ENCODE data around the gene IPO9. TPM values are rescaled to one million over a fixed set of nuclear protein-coding genes. Genes with fewer than 3 reads are reported as not detected.

The IPO9 gene
- total RNA-seq, 1 experiment from 2014 or later, result 106 TPM

- in situ Hi-C loops (cut with HindIII; ENCODE audit: low pct_unique_long_range_greater_than_20kb, low sequenced_read_pairs) (no loop called here), intact Hi-C loops (cut with micrococcal nuclease; ENCODE audit: unreplicated experiment) (loop anchor here (10.0 kb wide), 1 partner anchor 244 kb away; no protein-coding TSS in a partner anchor)
- no peaks in the 10 kb centered on the region for H3K4me1 ChIP-seq (ENCODE audit: control insufficient read depth, insufficient read depth, low read length)
- CTCF ChIA-PET, result no interaction called here
- ATAC-seq (no peak), DNase-seq (ENCODE audit: low read depth, low spot score) (no peak)
- peaks cover 41% of the 10 kb centered on the region for H3K36me3 ChIP-seq (ENCODE audit: control insufficient read depth, insufficient read depth, low read length)
- TF ChIP-seq, protein P1, sequence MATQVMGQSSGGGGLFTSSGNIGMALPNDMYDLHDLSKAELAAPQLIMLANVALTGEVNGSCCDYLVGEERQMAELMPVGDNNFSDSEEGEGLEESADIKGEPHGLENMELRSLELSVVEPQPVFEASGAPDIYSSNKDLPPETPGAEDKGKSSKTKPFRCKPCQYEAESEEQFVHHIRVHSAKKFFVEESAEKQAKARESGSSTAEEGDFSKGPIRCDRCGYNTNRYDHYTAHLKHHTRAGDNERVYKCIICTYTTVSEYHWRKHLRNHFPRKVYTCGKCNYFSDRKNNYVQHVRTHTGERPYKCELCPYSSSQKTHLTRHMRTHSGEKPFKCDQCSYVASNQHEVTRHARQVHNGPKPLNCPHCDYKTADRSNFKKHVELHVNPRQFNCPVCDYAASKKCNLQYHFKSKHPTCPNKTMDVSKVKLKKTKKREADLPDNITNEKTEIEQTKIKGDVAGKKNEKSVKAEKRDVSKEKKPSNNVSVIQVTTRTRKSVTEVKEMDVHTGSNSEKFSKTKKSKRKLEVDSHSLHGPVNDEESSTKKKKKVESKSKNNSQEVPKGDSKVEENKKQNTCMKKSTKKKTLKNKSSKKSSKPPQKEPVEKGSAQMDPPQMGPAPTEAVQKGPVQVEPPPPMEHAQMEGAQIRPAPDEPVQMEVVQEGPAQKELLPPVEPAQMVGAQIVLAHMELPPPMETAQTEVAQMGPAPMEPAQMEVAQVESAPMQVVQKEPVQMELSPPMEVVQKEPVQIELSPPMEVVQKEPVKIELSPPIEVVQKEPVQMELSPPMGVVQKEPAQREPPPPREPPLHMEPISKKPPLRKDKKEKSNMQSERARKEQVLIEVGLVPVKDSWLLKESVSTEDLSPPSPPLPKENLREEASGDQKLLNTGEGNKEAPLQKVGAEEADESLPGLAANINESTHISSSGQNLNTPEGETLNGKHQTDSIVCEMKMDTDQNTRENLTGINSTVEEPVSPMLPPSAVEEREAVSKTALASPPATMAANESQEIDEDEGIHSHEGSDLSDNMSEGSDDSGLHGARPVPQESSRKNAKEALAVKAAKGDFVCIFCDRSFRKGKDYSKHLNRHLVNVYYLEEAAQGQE (IDR thresholded peaks at IDR 0.05; ENCODE audit: insufficient read depth in 1 of 2, low read depth in 2 of 2, low read length in 1 of 2), result no peak
- no peak for TF ChIP-seq POLR2AphosphoS5 (IDR thresholded peaks at IDR 0.05; ENCODE audit: low read depth, low read length)
- no peak overlapping the region for H3K27ac ChIP-seq (ENCODE audit: low read length)
- no TSS peak for BruUV-seq (replicated peaks)
- no peaks in the 10 kb centered on the region for H3K9me3 ChIP-seq (ENCODE audit: control insufficient read depth, insufficient read depth, low read depth, low read length)
- POLR2A ChIA-PET, result no interaction called here
- H3K4me3 ChIP-seq (ENCODE audit: low read depth in 2 of 2, low read length in 2 of 2), result no peak overlapping the region
- no peaks in the 10 kb centered on the region for H3K27me3 ChIP-seq (ENCODE audit: control insufficient read depth, insufficient read depth, low read length)
Observed at GRCh38 chr1:201870397-201870796, 41.4 kb downstream of the IPO9 start.

DNA sequence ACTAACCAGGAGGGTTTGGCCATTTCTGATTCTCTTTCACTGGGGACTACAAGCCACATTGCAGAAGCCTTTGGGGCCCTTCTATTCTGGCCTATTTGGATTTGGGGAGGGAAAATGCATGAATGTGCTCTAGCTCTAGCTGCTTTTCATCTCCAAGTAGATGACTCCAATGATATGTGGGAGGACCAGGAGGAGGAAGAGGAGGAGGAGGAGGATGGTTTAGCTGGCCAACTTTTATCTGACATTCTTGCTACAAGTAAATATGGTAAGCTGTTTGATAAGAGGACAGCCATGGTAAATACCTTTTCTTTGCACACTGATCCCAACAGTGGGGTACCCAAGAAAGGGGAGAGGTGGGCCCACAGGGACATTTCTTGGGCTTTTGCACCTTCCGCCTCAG lies 45.7 kb downstream of the IPO9 start:
- POLR2A ChIA-PET, result no interaction called here
- Histone ChIP-seq H3K9me3 (ENCODE audit: control insufficient read depth, insufficient read depth, low read depth, low read length) (no peaks in the 10 kb centered on the region), H3K36me3 (ENCODE audit: control insufficient read depth, insufficient read depth, low read length) (peaks cover 17% of the 10 kb centered on the region), H3K4me1 (ENCODE audit: control insufficient read depth, insufficient read depth, low read length) (no peaks in the 10 kb centered on the region), H3K27me3 (ENCODE audit: control insufficient read depth, insufficient read depth, low read length) (no peaks in the 10 kb centered on the region), H3K27ac (ENCODE audit: low read length) (no peak overlapping the region), H3K4me3 (ENCODE audit: low read depth in 2 of 2, low read length in 2 of 2) (no peak overlapping the region)
- CTCF ChIA-PET, result interaction anchor here (0.5 kb wide), 1 partner anchor 46 kb away, joined by 4 read pairs; no protein-coding TSS in a partner anchor
- in situ Hi-C loops (cut with HindIII; ENCODE audit: low pct_unique_long_range_greater_than_20kb, low sequenced_read_pairs) (no loop called here), intact Hi-C loops (cut with micrococcal nuclease; ENCODE audit: unreplicated experiment) (loop anchor here (10.0 kb wide), 1 partner anchor 240 kb away; no protein-coding TSS in a partner anchor)
- BruUV-seq (replicated peaks), result no TSS peak
- ATAC-seq (no peak), DNase-seq (ENCODE audit: low read depth, low spot score) (no peak)
- TF ChIP-seq SIN3A (IDR thresholded peaks at IDR 0.05; ENCODE audit: borderline replicate concordance, insufficient read depth, low read depth, low read length) (no peak), POLR2AphosphoS5 (IDR thresholded peaks at IDR 0.05; ENCODE audit: low read depth, low read length) (no peak), TCF7L2 (IDR thresholded peaks at IDR 0.05; ENCODE audit: low read depth, low read length) (no peak)
- TF ChIP-seq, protein P1 (IDR thresholded peaks at IDR 0.05; ENCODE audit: insufficient read depth in 1 of 2, low read depth in 2 of 2, low read length in 1 of 2), result no peak
- TF ChIP-seq, protein P2, sequence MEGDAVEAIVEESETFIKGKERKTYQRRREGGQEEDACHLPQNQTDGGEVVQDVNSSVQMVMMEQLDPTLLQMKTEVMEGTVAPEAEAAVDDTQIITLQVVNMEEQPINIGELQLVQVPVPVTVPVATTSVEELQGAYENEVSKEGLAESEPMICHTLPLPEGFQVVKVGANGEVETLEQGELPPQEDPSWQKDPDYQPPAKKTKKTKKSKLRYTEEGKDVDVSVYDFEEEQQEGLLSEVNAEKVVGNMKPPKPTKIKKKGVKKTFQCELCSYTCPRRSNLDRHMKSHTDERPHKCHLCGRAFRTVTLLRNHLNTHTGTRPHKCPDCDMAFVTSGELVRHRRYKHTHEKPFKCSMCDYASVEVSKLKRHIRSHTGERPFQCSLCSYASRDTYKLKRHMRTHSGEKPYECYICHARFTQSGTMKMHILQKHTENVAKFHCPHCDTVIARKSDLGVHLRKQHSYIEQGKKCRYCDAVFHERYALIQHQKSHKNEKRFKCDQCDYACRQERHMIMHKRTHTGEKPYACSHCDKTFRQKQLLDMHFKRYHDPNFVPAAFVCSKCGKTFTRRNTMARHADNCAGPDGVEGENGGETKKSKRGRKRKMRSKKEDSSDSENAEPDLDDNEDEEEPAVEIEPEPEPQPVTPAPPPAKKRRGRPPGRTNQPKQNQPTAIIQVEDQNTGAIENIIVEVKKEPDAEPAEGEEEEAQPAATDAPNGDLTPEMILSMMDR (IDR thresholded peaks at IDR 0.05), result no peak
